ENCODE results near the gene SPRY2. TPM values are rescaled to one million over a fixed set of nuclear protein-coding genes. Genes with fewer than 3 reads are reported as not detected.

SPRY2 gene
- total RNA-seq, 1 experiment from 2014 or later, result 7.2 TPM

- H3K9me3 ChIP-seq (ENCODE audit: control insufficient read depth in 1 of 2, insufficient read depth in 1 of 2, low read depth in 1 of 2, low read length in 2 of 2), result no peaks in the 10 kb centered on the region
- ChIA-PET RAD21 (ENCODE audit: low non-redundant PET in 1 of 2, low total read pairs in 2 of 2, uncharacterized antibody in 2 of 2, unreplicated experiment in 2 of 2) (no interaction called here), POLR2A (no interaction called here), CTCF (interaction anchor here (0.7 kb wide), 1 partner anchor 477 kb away, joined by 7 read pairs; no protein-coding TSS in a partner anchor)
- H3K27me3 ChIP-seq (ENCODE audit: insufficient read depth, low read length), result no peaks in the 10 kb centered on the region
- H3K27ac ChIP-seq (ENCODE audit: low read depth, low read length), result no peak overlapping the region
- H3K79me2 ChIP-seq (ENCODE audit: insufficient read depth, low read length), result no peaks in the 10 kb centered on the region
- H3K4me1 ChIP-seq (ENCODE audit: control insufficient read depth in 1 of 2, insufficient read depth in 2 of 2, low read length in 2 of 2), result no peaks in the 10 kb centered on the region
- no peak overlapping the region for H3K4me2 ChIP-seq (ENCODE audit: low read length)
- TF ChIP-seq EGR1 (IDR thresholded peaks at IDR 0.05; ENCODE audit: low read depth) (no peak), ELF1 (IDR thresholded peaks at IDR 0.05; ENCODE audit: borderline replicate concordance, low read depth) (no peak), POLR2A (IDR thresholded peaks at IDR 0.05; ENCODE audit: borderline replicate concordance, extremely low read depth, insufficient read depth, insufficient read length) (no peak), ZBTB33 (IDR thresholded peaks at IDR 0.05; ENCODE audit: extremely low read depth, insufficient replicate concordance, low read length) (no peak), FOSL1 (IDR thresholded peaks at IDR 0.05; ENCODE audit: low read depth) (no peak), SP1 (IDR thresholded peaks at IDR 0.05; ENCODE audit: low read depth) (no peak), JUND (IDR thresholded peaks at IDR 0.05) (no peak), SIN3A (IDR thresholded peaks at IDR 0.05; ENCODE audit: low read depth) (no peak), EZH2phosphoT487 (IDR thresholded peaks at IDR 0.05; ENCODE audit: borderline replicate concordance) (no peak), SRF (IDR thresholded peaks at IDR 0.05; ENCODE audit: low read depth) (no peak), ATF3 (IDR thresholded peaks at IDR 0.05) (no peak), YY1 (IDR thresholded peaks at IDR 0.05; ENCODE audit: extremely low read depth, insufficient replicate concordance, low read depth, low read length) (no peak), CTCF (IDR thresholded peaks at IDR 0.05 in 2 of 3, conservative IDR thresholded peaks at IDR 0.05 in 1 of 3; ENCODE audit: borderline replicate concordance in 1 of 3, insufficient read depth in 1 of 3, low read depth in 2 of 3, low read length in 2 of 3) (no peak), EZH2 (IDR thresholded peaks at IDR 0.05) (no peak), RAD21 (IDR thresholded peaks at IDR 0.05; ENCODE audit: low read depth) (no peak), CEBPB (IDR thresholded peaks at IDR 0.05; ENCODE audit: low read depth) (no peak), POLR2AphosphoS5 (IDR thresholded peaks at IDR 0.05; ENCODE audit: low read depth, low read length) (no peak), REST (IDR thresholded peaks at IDR 0.05; ENCODE audit: low read depth) (no peak)
- H3K9ac ChIP-seq (ENCODE audit: low read length), result no peak overlapping the region
- no peak overlapping the region for H2AFZ ChIP-seq (ENCODE audit: low read depth, low read length, poor library complexity, severe bottlenecking)
- ATAC-seq (no peak), DNase-seq (ENCODE audit: low read depth, low spot score) (no peak)
- intact Hi-C loops (cut with micrococcal nuclease), result no loop called here
- no peak overlapping the region for H3K4me3 ChIP-seq (replicated peaks in 1 of 2; ENCODE audit: low read depth in 1 of 2, low read length in 2 of 2)
- H4K20me1 ChIP-seq (ENCODE audit: insufficient read depth), result no peaks in the 10 kb centered on the region
- H3K36me3 ChIP-seq (ENCODE audit: control insufficient read depth in 1 of 2, insufficient read depth in 2 of 2, low read length in 2 of 2), result no peaks in the 10 kb centered on the region
- no TSS peak for BruUV-seq (replicated peaks)
- no peaks in the 10 kb centered on the region for H3K9me2 ChIP-seq (ENCODE audit: insufficient read depth)
These were observed 31.0 kb downstream of the SPRY2 start for GRCh38 chr13:80309926-80310325.

Measured in HCT116 (cell line).